PC-9 (cell line): ENCODE data around the gene GPX4. TPM values are rescaled to one million over a fixed set of nuclear protein-coding genes. Genes with fewer than 3 reads are reported as not detected.
A peak's percentile ranks its signal among the peaks of the same experiment; 100 is the strongest.

Source experiments
- BruUV-seq: library from RNA; stranded (reverse); fragments of 400-500 nt; replicated peaks from 2 replicates; lab custom pipeline; 2021; lab: Mats Ljungman, UMichigan
- CTCF ChIA-PET: fragments of 300-600 bp; sonication (Branson Sonifier 250); formaldehyde crosslinking; loops from one replicate; lab custom pipeline; 2022; ENCODE audit warnings: antibody characterized with exemption; lab: Charles Lee
- POLR2A ChIA-PET: fragments of 300-600 bp; sonication (Branson Sonifier 250); formaldehyde crosslinking; loops from one replicate; lab custom pipeline; 2022; ENCODE audit warnings: antibody characterized with exemption; ENCODE audit not compliant: unreplicated experiment; lab: Charles Lee
- DNase-seq, 2 experiments: peaks; one replicate each; pipeline versions ENCODE4 v3.0.0 to v3.0.0-alpha.2; 2015 to 2022; ENCODE audit warnings: mixed read lengths in 1 of 2
- H2AFZ ChIP-seq: fragments of 200-600 bp; sonication (generic); 2 replicates; pipeline ENCODE4 v1.8.1; 2017; ENCODE audit warnings: antibody characterized with exemption
- H3F3A ChIP-seq: fragments of 200-600 bp; sonication (generic); 2 replicates; pipeline ENCODE4 v1.8.1; 2017; ENCODE audit warnings: antibody characterized with exemption, mild to moderate bottlenecking, low read depth; ENCODE audit not compliant: insufficient read depth
- H3K27ac ChIP-seq: fragments of 200-600 bp; sonication (generic); 2 replicates; pipeline ENCODE4 v1.6.1; 2016; ENCODE audit warnings: mixed run types
- H3K27me3 ChIP-seq: fragments of 200-600 bp; sonication (generic); 2 replicates; pipeline ENCODE4 v1.6.1; 2016; ENCODE audit warnings: low read depth, mixed run types; ENCODE audit not compliant: insufficient read depth
- H3K36me3 ChIP-seq: fragments of 200-600 bp; sonication (generic); 2 replicates; pipeline ENCODE4 v1.6.1; 2016; ENCODE audit warnings: low read depth, mixed run types
- H3K4me1 ChIP-seq: fragments of 200-600 bp; sonication (generic); replicated peaks from 2 replicates; pipeline ENCODE4 v1.6.1; 2016; ENCODE audit warnings: mixed run types; ENCODE audit not compliant: insufficient read depth
- H3K4me2 ChIP-seq: fragments of 200-600 bp; sonication (generic); 2 replicates; pipeline ENCODE4 v1.6.1; 2017; ENCODE audit warnings: mixed run types
- H3K4me3 ChIP-seq: fragments of 200-600 bp; sonication (generic); 2 replicates; pipeline ENCODE4 v1.6.1; 2016; ENCODE audit warnings: mixed run types
- H3K79me2 ChIP-seq: fragments of 200-600 bp; sonication (generic); 2 replicates; pipeline ENCODE4 v1.6.1; 2017; ENCODE audit warnings: low read depth, mixed run types
- H3K9me2 ChIP-seq: fragments of 200-600 bp; sonication (generic); 2 replicates; pipeline ENCODE4 v1.8.1; 2017; ENCODE audit warnings: mild to moderate bottlenecking; ENCODE audit not compliant: insufficient read depth
- H3K9me3 ChIP-seq: fragments of 200-600 bp; sonication (generic); 2 replicates; pipeline ENCODE4 v1.8.1; 2016; ENCODE audit warnings: low read depth; ENCODE audit not compliant: insufficient read depth
- H4K20me1 ChIP-seq: fragments of 200-600 bp; sonication (generic); 2 replicates; pipeline ENCODE4 v1.8.1; 2017; ENCODE audit not compliant: insufficient read depth
- EZH2 ChIP-seq: fragments of 200-600 bp; sonication (generic); IDR thresholded peaks from 2 replicates; pipeline ENCODE4 v1.8.0; 2017; ENCODE audit warnings: antibody characterized with exemption, low read depth
- intact Hi-C: fragments of 100-400 bp; cut with micrococcal nuclease; formaldehyde crosslinking; loops from one replicate; pipeline ENCODE4 v1.10.0; 2022; ENCODE audit not compliant: unreplicated experiment
- total RNA-seq: library from RNA; stranded (reverse); gene quantifications from 2 replicates; pipeline ENCODE4 v1.2.3, GENCODE V29; 2021
- TF ChIP-seq, protein P1 (sequence below): fragments of 200-600 bp; sonication (generic); conservative IDR thresholded peaks from 2 replicates; pipeline ENCODE4 v1.6.1; 2017; ENCODE audit warnings: mixed run types, antibody characterized with exemption, mild to moderate bottlenecking, moderate library complexity

Gene GPX4
- total RNA-seq, 1 experiment from 2014 or later = 465 TPM

DNA sequence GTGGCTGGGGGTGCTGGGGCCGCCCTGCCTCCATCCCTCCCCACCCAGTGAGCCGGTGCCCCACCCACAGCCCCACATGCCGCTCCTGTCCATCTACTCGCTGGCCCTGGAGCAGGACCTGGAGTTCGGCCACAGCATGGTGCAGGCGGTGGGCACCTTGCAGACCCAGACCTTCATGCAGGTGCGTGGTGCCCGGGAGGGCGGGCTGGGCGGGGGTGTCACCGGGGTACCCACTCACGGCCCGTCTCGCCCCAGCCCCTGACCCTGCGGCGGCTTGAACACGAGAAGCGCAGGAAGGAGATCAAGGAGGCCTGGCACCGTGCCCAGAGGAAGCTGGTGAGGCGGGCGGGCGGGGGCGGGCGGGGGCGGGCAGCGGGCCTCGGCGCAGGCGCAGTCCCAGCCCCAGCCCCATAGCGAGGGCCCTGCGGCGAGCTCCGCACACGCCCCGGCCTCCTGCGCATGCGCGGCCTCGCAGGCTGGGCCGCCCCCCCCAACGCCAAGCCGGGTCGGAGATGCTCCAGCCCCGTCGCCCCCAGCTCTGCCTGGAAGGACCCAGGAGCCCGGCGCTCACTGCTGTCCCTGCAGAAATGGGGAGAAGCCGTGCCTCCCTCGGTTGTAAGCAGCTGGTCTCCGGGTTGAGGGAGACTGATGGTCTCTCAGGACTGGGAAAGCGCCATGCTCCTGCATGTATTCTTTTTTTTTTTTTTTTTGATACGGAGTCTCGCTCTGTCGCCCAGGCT, 29.1 kb upstream of the GPX4 start:
- no peaks in the 10 kb centered on the region for H4K20me1 ChIP-seq
- no peaks in the 10 kb centered on the region for H3K36me3 ChIP-seq
- H3K4me2 ChIP-seq = peak overlapping the region; percentile 87
- H3F3A ChIP-seq = peaks cover 17% of the 10 kb centered on the region; the same call in 1 of the 2 replicates
- peak overlapping the region; percentile 62 for H3K4me3 ChIP-seq
- no peaks in the 10 kb centered on the region for H3K27me3 ChIP-seq
- H3K9me3 ChIP-seq = no peaks in the 10 kb centered on the region
- no peak overlapping the region for H3K27ac ChIP-seq
- H2AFZ ChIP-seq = no peak overlapping the region
- peak in 1 of 2 experiments; percentile 76 for DNase-seq
- BruUV-seq = no TSS peak
- no peak for TF ChIP-seq EZH2
- TF ChIP-seq, protein P1, sequence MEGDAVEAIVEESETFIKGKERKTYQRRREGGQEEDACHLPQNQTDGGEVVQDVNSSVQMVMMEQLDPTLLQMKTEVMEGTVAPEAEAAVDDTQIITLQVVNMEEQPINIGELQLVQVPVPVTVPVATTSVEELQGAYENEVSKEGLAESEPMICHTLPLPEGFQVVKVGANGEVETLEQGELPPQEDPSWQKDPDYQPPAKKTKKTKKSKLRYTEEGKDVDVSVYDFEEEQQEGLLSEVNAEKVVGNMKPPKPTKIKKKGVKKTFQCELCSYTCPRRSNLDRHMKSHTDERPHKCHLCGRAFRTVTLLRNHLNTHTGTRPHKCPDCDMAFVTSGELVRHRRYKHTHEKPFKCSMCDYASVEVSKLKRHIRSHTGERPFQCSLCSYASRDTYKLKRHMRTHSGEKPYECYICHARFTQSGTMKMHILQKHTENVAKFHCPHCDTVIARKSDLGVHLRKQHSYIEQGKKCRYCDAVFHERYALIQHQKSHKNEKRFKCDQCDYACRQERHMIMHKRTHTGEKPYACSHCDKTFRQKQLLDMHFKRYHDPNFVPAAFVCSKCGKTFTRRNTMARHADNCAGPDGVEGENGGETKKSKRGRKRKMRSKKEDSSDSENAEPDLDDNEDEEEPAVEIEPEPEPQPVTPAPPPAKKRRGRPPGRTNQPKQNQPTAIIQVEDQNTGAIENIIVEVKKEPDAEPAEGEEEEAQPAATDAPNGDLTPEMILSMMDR = no peak
- ChIA-PET CTCF (no interaction called here), POLR2A (no interaction called here)
- no peaks in the 10 kb centered on the region for H3K9me2 ChIP-seq
- H3K4me1 ChIP-seq = 0 out of 2 replicates have a peak, but pooled peaks cover 9% of the 10 kb centered on the region
- no peaks in the 10 kb centered on the region for H3K79me2 ChIP-seq
- intact Hi-C loops = no loop called here

GRCh38 chr19:1076046-1076386, 27.8 kb upstream of the GPX4 start:
- intact Hi-C loops = no loop called here
- TF ChIP-seq EZH2 = no peak
- TF ChIP-seq, protein P1 = no peak
- H3F3A ChIP-seq = peaks cover 17% of the 10 kb centered on the region; the same call in 1 of the 2 replicates
- POLR2A ChIA-PET = no interaction called here
- H3K79me2 ChIP-seq = no peaks in the 10 kb centered on the region
- H3K4me1 ChIP-seq = 0 out of 2 replicates have a peak, but pooled peaks cover 9% of the 10 kb centered on the region
- H3K27ac ChIP-seq = no peak overlapping the region
- no peak overlapping the region; the same call in 1 of the 2 replicates for H3K4me2 ChIP-seq
- CTCF ChIA-PET = interaction anchor here (1.1 kb wide), 1 partner anchor 144 kb away, joined by 3 read pairs; no protein-coding TSS in a partner anchor
- no peak overlapping the region for H3K4me3 ChIP-seq
- H3K9me3 ChIP-seq = no peaks in the 10 kb centered on the region
- H3K27me3 ChIP-seq = no peaks in the 10 kb centered on the region
- H3K36me3 ChIP-seq = no peaks in the 10 kb centered on the region
- H4K20me1 ChIP-seq = no peaks in the 10 kb centered on the region
- H2AFZ ChIP-seq = no peak overlapping the region
- H3K9me2 ChIP-seq = no peaks in the 10 kb centered on the region
- DNase-seq = no peak
- BruUV-seq = no TSS peak

- TF ChIP-seq EZH2 = no peak
- TF ChIP-seq, protein P1 = no peak
- no peak overlapping the region for H3K27ac ChIP-seq
- POLR2A ChIA-PET = interaction anchor here (0.6 to 0.7 kb wide), 2 partner anchors 17 to 48 kb away, joined by 3 to 21 read pairs; no protein-coding TSS in a partner anchor
- no peaks in the 10 kb centered on the region for H4K20me1 ChIP-seq
- intact Hi-C loops = no loop called here
- peaks cover 17% of the 10 kb centered on the region; the same call in 1 of the 2 replicates for H3F3A ChIP-seq
- H3K9me3 ChIP-seq = no peaks in the 10 kb centered on the region
- no peak overlapping the region for H3K4me2 ChIP-seq
- DNase-seq = no peak
- no peak overlapping the region for H3K4me3 ChIP-seq
- H3K36me3 ChIP-seq = no peaks in the 10 kb centered on the region
- no peaks in the 10 kb centered on the region for H3K9me2 ChIP-seq
- no TSS peak for BruUV-seq
- 0 out of 2 replicates have a peak, but pooled peaks cover 9% of the 10 kb centered on the region for H3K4me1 ChIP-seq
- no peaks in the 10 kb centered on the region for H3K79me2 ChIP-seq
- H2AFZ ChIP-seq = no peak overlapping the region
- no peaks in the 10 kb centered on the region for H3K27me3 ChIP-seq
- CTCF ChIA-PET = interaction anchor here (0.6 to 0.7 kb wide), 2 partner anchors 13 to 109 kb away, joined by 6 to 18 read pairs; no protein-coding TSS in a partner anchor
Measured at GRCh38 chr19:1076951-1077350, 26.8 kb upstream of the GPX4 start.
